Measurements from ENCODE around the gene MX1. TPM values are rescaled to one million over a fixed set of nuclear protein-coding genes. Genes with fewer than 3 reads are reported as not detected.

Gene MX1
- total and polyA plus RNA-seq, 4 donors: 15.1 to 21.3 (median 18.0) TPM

DNA sequence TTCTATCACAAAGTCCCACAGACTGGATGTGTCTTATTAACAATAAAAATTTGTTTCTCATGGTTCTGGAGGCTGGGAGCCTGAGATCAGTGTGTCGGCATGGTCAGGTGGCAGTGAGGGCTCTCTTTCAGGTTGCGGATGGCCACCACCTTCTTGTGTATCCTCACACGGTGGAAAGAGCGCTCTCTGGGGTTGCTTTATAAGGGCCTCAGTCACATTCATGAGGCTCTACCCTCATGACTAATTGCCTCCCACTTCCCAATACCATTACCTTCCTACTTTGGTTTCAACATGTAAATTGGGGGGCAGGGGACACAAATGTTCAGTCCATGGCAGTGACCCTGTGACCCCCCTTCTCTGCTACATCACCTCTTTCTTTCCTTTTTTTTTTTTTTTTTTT is 20.7 kb upstream of the MX1 start:
- Histone ChIP-seq H3K4me3 (ENCODE audit: low read depth in 1 of 3, low read length in 3 of 3) (no peak overlapping the region), H3K4me1 (ENCODE audit: control insufficient read depth in 4 of 4, insufficient read depth in 4 of 4, low read length in 3 of 4) (no peaks in the 10 kb centered on the region), H3K9ac (ENCODE audit: low read depth in 1 of 2, low read length in 2 of 2) (no peak overlapping the region), H3K27ac (ENCODE audit: low read depth in 1 of 2, low read length in 2 of 2) (no peak overlapping the region), H3K36me3 (ENCODE audit: control insufficient read depth in 4 of 4, insufficient read depth in 3 of 4, low read depth in 1 of 4, low read length in 3 of 4) (peaks cover 0 to 5% (median 1%) of the 10 kb centered on the region in 4 donors), H3K27me3 (ENCODE audit: control insufficient read depth in 4 of 4, insufficient read depth in 4 of 4, low read length in 3 of 4) (no peaks in the 10 kb centered on the region), H3K9me3 (ENCODE audit: control insufficient read depth in 4 of 4, low read length in 3 of 4) (no peaks in the 10 kb centered on the region)
- no peak for DNase-seq (ENCODE audit: low spot score)
- TF ChIP-seq, protein P1, sequence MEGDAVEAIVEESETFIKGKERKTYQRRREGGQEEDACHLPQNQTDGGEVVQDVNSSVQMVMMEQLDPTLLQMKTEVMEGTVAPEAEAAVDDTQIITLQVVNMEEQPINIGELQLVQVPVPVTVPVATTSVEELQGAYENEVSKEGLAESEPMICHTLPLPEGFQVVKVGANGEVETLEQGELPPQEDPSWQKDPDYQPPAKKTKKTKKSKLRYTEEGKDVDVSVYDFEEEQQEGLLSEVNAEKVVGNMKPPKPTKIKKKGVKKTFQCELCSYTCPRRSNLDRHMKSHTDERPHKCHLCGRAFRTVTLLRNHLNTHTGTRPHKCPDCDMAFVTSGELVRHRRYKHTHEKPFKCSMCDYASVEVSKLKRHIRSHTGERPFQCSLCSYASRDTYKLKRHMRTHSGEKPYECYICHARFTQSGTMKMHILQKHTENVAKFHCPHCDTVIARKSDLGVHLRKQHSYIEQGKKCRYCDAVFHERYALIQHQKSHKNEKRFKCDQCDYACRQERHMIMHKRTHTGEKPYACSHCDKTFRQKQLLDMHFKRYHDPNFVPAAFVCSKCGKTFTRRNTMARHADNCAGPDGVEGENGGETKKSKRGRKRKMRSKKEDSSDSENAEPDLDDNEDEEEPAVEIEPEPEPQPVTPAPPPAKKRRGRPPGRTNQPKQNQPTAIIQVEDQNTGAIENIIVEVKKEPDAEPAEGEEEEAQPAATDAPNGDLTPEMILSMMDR (IDR thresholded peaks at IDR 0.05; ENCODE audit: low read depth, low read length, missing input control): no peak
- WGBS: 96% methylated on average over 4 of the region's 4 CpGs

DNA sequence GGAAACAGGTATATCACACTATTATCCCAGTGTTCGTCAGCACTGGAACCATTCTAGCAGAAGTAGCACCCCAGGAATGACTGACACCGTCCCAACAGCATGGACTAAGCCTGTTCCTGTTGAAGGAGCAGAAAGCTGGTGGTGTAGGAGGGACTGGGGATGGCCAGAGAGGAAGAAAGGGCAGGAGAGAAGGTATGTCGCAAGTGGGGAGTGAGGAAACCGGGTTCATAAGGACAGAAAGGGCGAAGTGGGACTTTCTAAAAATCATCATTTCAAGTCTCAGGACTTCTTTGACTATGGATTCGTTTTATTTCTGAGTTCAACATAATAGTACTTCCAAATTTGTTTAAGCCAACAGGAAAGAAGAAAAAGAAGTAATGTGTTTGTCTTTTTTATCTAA is 19.7 kb upstream of the MX1 start:
- no peak overlapping the region for H3K27ac ChIP-seq (ENCODE audit: low read depth in 1 of 2, low read length in 2 of 2)

GRCh38 chr21:41407541-41408460 is 18.2 kb upstream of the MX1 start:
- no peak overlapping the region for H3K4me3 ChIP-seq (ENCODE audit: low read depth in 1 of 3, low read length in 3 of 3)
- H3K9me3 ChIP-seq (ENCODE audit: control insufficient read depth in 4 of 4, low read length in 3 of 4): no peaks in the 10 kb centered on the region
- no peak overlapping the region for H3K9ac ChIP-seq (ENCODE audit: low read depth in 1 of 2, low read length in 2 of 2)
- no peak for TF ChIP-seq HNF4G (IDR thresholded peaks at IDR 0.05)
- TF ChIP-seq, protein P2, sequence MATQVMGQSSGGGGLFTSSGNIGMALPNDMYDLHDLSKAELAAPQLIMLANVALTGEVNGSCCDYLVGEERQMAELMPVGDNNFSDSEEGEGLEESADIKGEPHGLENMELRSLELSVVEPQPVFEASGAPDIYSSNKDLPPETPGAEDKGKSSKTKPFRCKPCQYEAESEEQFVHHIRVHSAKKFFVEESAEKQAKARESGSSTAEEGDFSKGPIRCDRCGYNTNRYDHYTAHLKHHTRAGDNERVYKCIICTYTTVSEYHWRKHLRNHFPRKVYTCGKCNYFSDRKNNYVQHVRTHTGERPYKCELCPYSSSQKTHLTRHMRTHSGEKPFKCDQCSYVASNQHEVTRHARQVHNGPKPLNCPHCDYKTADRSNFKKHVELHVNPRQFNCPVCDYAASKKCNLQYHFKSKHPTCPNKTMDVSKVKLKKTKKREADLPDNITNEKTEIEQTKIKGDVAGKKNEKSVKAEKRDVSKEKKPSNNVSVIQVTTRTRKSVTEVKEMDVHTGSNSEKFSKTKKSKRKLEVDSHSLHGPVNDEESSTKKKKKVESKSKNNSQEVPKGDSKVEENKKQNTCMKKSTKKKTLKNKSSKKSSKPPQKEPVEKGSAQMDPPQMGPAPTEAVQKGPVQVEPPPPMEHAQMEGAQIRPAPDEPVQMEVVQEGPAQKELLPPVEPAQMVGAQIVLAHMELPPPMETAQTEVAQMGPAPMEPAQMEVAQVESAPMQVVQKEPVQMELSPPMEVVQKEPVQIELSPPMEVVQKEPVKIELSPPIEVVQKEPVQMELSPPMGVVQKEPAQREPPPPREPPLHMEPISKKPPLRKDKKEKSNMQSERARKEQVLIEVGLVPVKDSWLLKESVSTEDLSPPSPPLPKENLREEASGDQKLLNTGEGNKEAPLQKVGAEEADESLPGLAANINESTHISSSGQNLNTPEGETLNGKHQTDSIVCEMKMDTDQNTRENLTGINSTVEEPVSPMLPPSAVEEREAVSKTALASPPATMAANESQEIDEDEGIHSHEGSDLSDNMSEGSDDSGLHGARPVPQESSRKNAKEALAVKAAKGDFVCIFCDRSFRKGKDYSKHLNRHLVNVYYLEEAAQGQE (IDR thresholded peaks at IDR 0.05): no peak
- TF ChIP-seq, protein P3, sequence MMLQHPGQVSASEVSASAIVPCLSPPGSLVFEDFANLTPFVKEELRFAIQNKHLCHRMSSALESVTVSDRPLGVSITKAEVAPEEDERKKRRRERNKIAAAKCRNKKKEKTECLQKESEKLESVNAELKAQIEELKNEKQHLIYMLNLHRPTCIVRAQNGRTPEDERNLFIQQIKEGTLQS (IDR thresholded peaks at IDR 0.05): no peak
- TF ChIP-seq, protein P4, sequence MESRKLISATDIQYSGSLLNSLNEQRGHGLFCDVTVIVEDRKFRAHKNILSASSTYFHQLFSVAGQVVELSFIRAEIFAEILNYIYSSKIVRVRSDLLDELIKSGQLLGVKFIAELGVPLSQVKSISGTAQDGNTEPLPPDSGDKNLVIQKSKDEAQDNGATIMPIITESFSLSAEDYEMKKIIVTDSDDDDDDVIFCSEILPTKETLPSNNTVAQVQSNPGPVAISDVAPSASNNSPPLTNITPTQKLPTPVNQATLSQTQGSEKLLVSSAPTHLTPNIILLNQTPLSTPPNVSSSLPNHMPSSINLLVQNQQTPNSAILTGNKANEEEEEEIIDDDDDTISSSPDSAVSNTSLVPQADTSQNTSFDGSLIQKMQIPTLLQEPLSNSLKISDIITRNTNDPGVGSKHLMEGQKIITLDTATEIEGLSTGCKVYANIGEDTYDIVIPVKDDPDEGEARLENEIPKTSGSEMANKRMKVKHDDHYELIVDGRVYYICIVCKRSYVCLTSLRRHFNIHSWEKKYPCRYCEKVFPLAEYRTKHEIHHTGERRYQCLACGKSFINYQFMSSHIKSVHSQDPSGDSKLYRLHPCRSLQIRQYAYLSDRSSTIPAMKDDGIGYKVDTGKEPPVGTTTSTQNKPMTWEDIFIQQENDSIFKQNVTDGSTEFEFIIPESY (IDR thresholded peaks at IDR 0.05): no peak
- no peak for DNase-seq (ENCODE audit: low spot score)
- no peak overlapping the region for H3K27ac ChIP-seq (ENCODE audit: low read depth in 1 of 2, low read length in 2 of 2)
- peaks cover 0 to 2% (median 0%) of the 10 kb centered on the region in 4 donors for H3K27me3 ChIP-seq (ENCODE audit: control insufficient read depth in 4 of 4, insufficient read depth in 4 of 4, low read length in 3 of 4)
- WGBS: 95% methylated on average over 24 of the region's 24 CpGs
- no peaks in the 10 kb centered on the region for H3K4me1 ChIP-seq (ENCODE audit: control insufficient read depth in 4 of 4, insufficient read depth in 4 of 4, low read length in 3 of 4)
- H3K36me3 ChIP-seq (ENCODE audit: control insufficient read depth in 4 of 4, insufficient read depth in 3 of 4, low read depth in 1 of 4, low read length in 3 of 4): peaks cover 0 to 5% (median 0%) of the 10 kb centered on the region in 4 donors

More for the DNA sequence above, 19.7 kb upstream of the MX1 start:
- no peaks in the 10 kb centered on the region for H3K4me1 ChIP-seq (ENCODE audit: control insufficient read depth in 4 of 4, insufficient read depth in 4 of 4, low read length in 3 of 4)
- no peak overlapping the region for H3K9ac ChIP-seq (ENCODE audit: low read depth in 1 of 2, low read length in 2 of 2)
- TF ChIP-seq RAD21 (IDR thresholded peaks at IDR 0.05): no peak
- no peak for TF ChIP-seq TAF1 (conservative IDR thresholded peaks at IDR 0.05)
- TF ChIP-seq FOXA1 (IDR thresholded peaks at IDR 0.05): no peak
- H3K9me3 ChIP-seq (ENCODE audit: control insufficient read depth in 4 of 4, low read length in 3 of 4): no peaks in the 10 kb centered on the region
- H3K4me3 ChIP-seq (ENCODE audit: low read depth in 1 of 3, low read length in 3 of 3): no peak overlapping the region
- DNase-seq (ENCODE audit: low spot score): no peak
- 65% methylated on average over 6 of the region's 6 CpGs for WGBS
- no peaks in the 10 kb centered on the region for H3K27me3 ChIP-seq (ENCODE audit: control insufficient read depth in 4 of 4, insufficient read depth in 4 of 4, low read length in 3 of 4)
- peaks cover 0 to 5% (median 1%) of the 10 kb centered on the region in 4 donors for H3K36me3 ChIP-seq (ENCODE audit: control insufficient read depth in 4 of 4, insufficient read depth in 3 of 4, low read depth in 1 of 4, low read length in 3 of 4)
